Caco-2 (cell line): ENCODE data around the gene TXNDC12. TPM values are rescaled to one million over a fixed set of nuclear protein-coding genes. Genes with fewer than 3 reads are reported as not detected.
A peak's percentile ranks its signal among the peaks of the same experiment; 100 is the strongest.

Source experiments
- Bru-seq: library from RNA; stranded (reverse); fragments of 400-500 nt; gene quantifications from one replicate; lab custom pipeline; 2021; lab: Mats Ljungman, UMichigan
- BruChase-seq, 2 experiments: library from RNA; stranded (reverse); fragments of 400-500 nt; gene quantifications; one replicate each; lab custom pipeline; 2021; lab: Mats Ljungman, UMichigan
- BruUV-seq: library from RNA; stranded (reverse); fragments of 400-500 nt; replicated peaks from 2 replicates; lab custom pipeline; 2021; lab: Mats Ljungman, UMichigan
- CTCF ChIA-PET: fragments of 300-600 bp; sonication (Branson Sonifier 250); formaldehyde crosslinking; loops from one replicate; lab custom pipeline; 2022; ENCODE audit warnings: antibody characterized with exemption; lab: Charles Lee
- POLR2A ChIA-PET: fragments of 300-600 bp; sonication (Branson Sonifier 250); formaldehyde crosslinking; loops from one replicate; lab custom pipeline; 2022; ENCODE audit warnings: antibody characterized with exemption; lab: Charles Lee
- DNase-seq, 2 experiments: peaks; one replicate each; pipeline versions ENCODE4 v3.0.0 to v3.0.0-alpha.2; 2020 to 2022
- H3K27me3 ChIP-seq: replicated peaks from 2 replicates; pipeline ENCODE4 v1.6.0; 2011; ENCODE audit warnings: low read length; ENCODE audit not compliant: control insufficient read depth, insufficient read depth
- H3K36me3 ChIP-seq: 2 replicates; pipeline ENCODE4 v1.5.1; 2011; ENCODE audit warnings: low read length; ENCODE audit not compliant: control insufficient read depth, insufficient read depth
- H3K4me1 ChIP-seq: fragments of 250-450 bp; sonication (Bioruptor Pico); 2 replicates; pipeline ENCODE4 v1.5.1; 2020; ENCODE audit warnings: mild to moderate bottlenecking
- H3K4me3 ChIP-seq: 2 replicates; pipeline ENCODE4 v1.5.1; 2011; ENCODE audit warnings: low read depth, mild to moderate bottlenecking, control low read depth, low read length
- H3K9me3 ChIP-seq: fragments of 250-450 bp; sonication (Bioruptor Pico); 2 replicates; pipeline ENCODE4 v1.5.1; 2020; ENCODE audit warnings: mild to moderate bottlenecking, moderate library complexity
- H3K27ac Mint-ChIP-seq: one replicate; pipeline ENCODE4 v1.8.0; 2022; ENCODE audit warnings: mixed read lengths; ENCODE audit not compliant: unreplicated experiment
- H3K27me3 Mint-ChIP-seq: one replicate; pipeline ENCODE4 v1.8.0; 2022; ENCODE audit warnings: mixed read lengths; ENCODE audit not compliant: insufficient read depth, unreplicated experiment
- H3K36me3 Mint-ChIP-seq: one replicate; pipeline ENCODE4 v1.8.0; 2022; ENCODE audit warnings: mild to moderate bottlenecking, mixed read lengths; ENCODE audit not compliant: insufficient read depth, unreplicated experiment
- H3K4me1 Mint-ChIP-seq: one replicate; pipeline ENCODE4 v1.8.0; 2022; ENCODE audit warnings: low read depth, mixed read lengths; ENCODE audit not compliant: unreplicated experiment
- H3K4me3 Mint-ChIP-seq: one replicate; pipeline ENCODE4 v1.8.0; 2022; ENCODE audit warnings: mild to moderate bottlenecking, moderate library complexity, mixed read lengths; ENCODE audit not compliant: unreplicated experiment
- H3K9me3 Mint-ChIP-seq: one replicate; pipeline ENCODE4 v1.8.0; 2022; ENCODE audit warnings: mixed read lengths; ENCODE audit not compliant: unreplicated experiment
- CTCF ChIP-seq, 2 experiments: fragments of 200-600 bp in 1 of 2; IDR thresholded peaks; 1 replicate in 1 of 2; 2 replicates in 1 of 2; pipeline versions ENCODE4 v1.5.1 to v1.8.0; 2011 to 2022; ENCODE audit warnings: antibody characterized with exemption in 1 of 2, control low read depth in 1 of 2, inconsistent platforms in 1 of 2, low read depth in 1 of 2, low read length in 1 of 2, mild to moderate bottlenecking in 1 of 2, moderate library complexity in 1 of 2; ENCODE audit not compliant: insufficient read depth in 1 of 2, severe bottlenecking in 1 of 2, unreplicated experiment in 1 of 2
- intact Hi-C: fragments of 100-400 bp; cut with micrococcal nuclease; formaldehyde crosslinking; loops from one replicate; pipeline ENCODE4 v1.10.0; 2022; ENCODE audit not compliant: unreplicated experiment
- long read RNA-seq: library from polyadenylated mRNA; stranded (forward); transcript quantifications from one replicate; pipeline ENCODE4 v2.0.0, GENCODE V29; 2022
- total RNA-seq: library from RNA; stranded (reverse); gene quantifications from 2 replicates; pipeline ENCODE4 v1.2.3, GENCODE V29; 2022

Gene TXNDC12
- total RNA-seq (54.3 and 61.1 TPM in 2 replicates), Bru-seq, nascent RNA (percentile 77 among the genes with signal in this experiment), BruChase-seq, experiment 1, labeled RNA remaining after a 2-hour chase (percentile 75 among the genes with signal in this experiment), BruChase-seq, experiment 2, labeled RNA remaining after a 6-hour chase (percentile 78 among the genes with signal in this experiment)
- long read RNA-seq, transcript TXNDC12-201 (7 exons, 2,396 nt) = major isoform, 255 of 262 reads
- long read RNA-seq, partial matches to known transcripts = 1 of 262 reads
- long read RNA-seq, other reads (novel, unspliced or antisense) = 6 of 262 reads

- BruUV-seq = TSS peak; percentile 3
- H3K4me1 Mint-ChIP-seq = peaks cover 14% of the 10 kb centered on the region
- intact Hi-C loops = loop anchor here (5.0 kb wide), 1 partner anchor 48 kb away; no protein-coding TSS in a partner anchor
These were observed at the start of gene TXNDC12 for GRCh38 chr1:52055066-52055865. Gene TXNDC12 (minus strand): TSS chr1:52055191. CDS start chr1:52055096, 95 bp downstream.

GRCh38 chr1:52102336-52103013, 47.5 kb upstream of the TXNDC12 start:
- H3K27me3 ChIP-seq = no peaks in the 10 kb centered on the region
- BruUV-seq = no TSS peak
- intact Hi-C loops = no loop called here
- H3K9me3 ChIP-seq = no peaks in the 10 kb centered on the region
- no peak overlapping the region for H3K4me3 ChIP-seq
- no peaks in the 10 kb centered on the region for H3K36me3 ChIP-seq
- H3K4me1 ChIP-seq = no peaks in the 10 kb centered on the region
- ChIA-PET POLR2A (no interaction called here), CTCF (no interaction called here)
- TF ChIP-seq CTCF (IDR thresholded peaks at IDR 0.05; ENCODE audit: insufficient read depth in 1 of 2, low read depth in 1 of 2, low read length in 1 of 2, severe bottlenecking in 1 of 2, unreplicated experiment in 1 of 2) = no peak
- Mint-ChIP-seq H3K27me3 (no peaks in the 10 kb centered on the region), H3K4me3 (no peak overlapping the region), H3K4me1 (no peaks in the 10 kb centered on the region), H3K36me3 (no peaks in the 10 kb centered on the region), H3K9me3 (no peaks in the 10 kb centered on the region), H3K27ac (no peak overlapping the region)
- DNase-seq = no peak

More at GRCh38 chr1:52055066-52055865, at the start of gene TXNDC12:
- H3K27me3 ChIP-seq = no peaks in the 10 kb centered on the region
- no peaks in the 10 kb centered on the region for H3K9me3 Mint-ChIP-seq
- POLR2A ChIA-PET = interaction anchor here (0.6 to 1.0 kb wide), 6 partner anchors 16 to 313 kb away, joined by 3 to 8 read pairs (median 4); partner anchors contain the start of genes CC2D1B and KTI12
- DNase-seq = peak; percentile 85 to 89
- H3K27ac Mint-ChIP-seq = peak within 1 kb of the TSS; percentile 83
- no peaks in the 10 kb centered on the region for H3K9me3 ChIP-seq
- no peaks in the 10 kb centered on the region for H3K27me3 Mint-ChIP-seq
- H3K4me3 Mint-ChIP-seq = peak within 1 kb of the TSS; percentile 91
- no peak for TF ChIP-seq CTCF (IDR thresholded peaks at IDR 0.05; ENCODE audit: insufficient read depth in 1 of 2, low read depth in 1 of 2, low read length in 1 of 2, severe bottlenecking in 1 of 2, unreplicated experiment in 1 of 2)
- peaks cover 16% of the 10 kb centered on the region; the same call in 1 of the 2 replicates for H3K4me1 ChIP-seq
- CTCF ChIA-PET = interaction anchor here (1.0 kb wide), 1 partner anchor 176 kb away, joined by 3 read pairs; the partner anchor contains the start of gene NRDC
- H3K36me3 ChIP-seq = peaks cover 2% of the 10 kb centered on the region; the same call in 1 of the 2 replicates
- peak within 1 kb of the TSS; percentile 58 for H3K4me3 ChIP-seq
- H3K36me3 Mint-ChIP-seq = peaks cover 52% of the 10 kb centered on the region
